Spleen (tissue), 7 donors: ENCODE measurements around the gene ASB10.

Source experiments
- CTCF ChIP-seq, 11 experiments: fragments of 200-600 bp in 7 of 11; fragments of 450-650 bp in 4 of 11; sonication (generic) in 4 of 11; IDR thresholded peaks in 8 of 11; conservative IDR thresholded peaks in 3 of 11; 1 replicate in 7 of 11; 2 replicates in 4 of 11; pipeline versions ENCODE4 v1.4.0 to v1.8.0; 2016 to 2021; ENCODE audit warnings: antibody characterized with exemption in 11 of 11, inconsistent platforms in 4 of 11, mild to moderate bottlenecking in 1 of 11
- POLR2A ChIP-seq, 3 donors: fragments of 450-650 bp; IDR thresholded peaks; one replicate each; pipeline ENCODE4 v1.5.1; 2017; ENCODE audit warnings: antibody characterized with exemption in 3 of 3, mild to moderate bottlenecking in 1 of 3
- donor health status: DM: no; HTN: no; CAD: no; lungs with moderate emphysema.
- donor health status: DM: no; HTN: no; CAD: no.
- donor health status: DM: no; HTN: no; CAD: no.

- no peak for TF ChIP-seq CTCF (IDR thresholded peaks at IDR 0.05 in 8 of 11, conservative IDR thresholded peaks at IDR 0.05 in 3 of 11)
- TF ChIP-seq POLR2A (IDR thresholded peaks at IDR 0.05) = no peak
Measured at GRCh38 chr7:151228024-151228866, 41.2 kb upstream of the ASB10 start.
